HepG2 (cell line): ENCODE results near the gene FNDC8. TPM values are rescaled to one million over a fixed set of nuclear protein-coding genes. Genes with fewer than 3 reads are reported as not detected.

Experiments
- IKZF1 ChIP-seq: fragments of 450-650 bp; IDR thresholded peaks from 2 replicates; pipeline ENCODE4 v1.7.1; 2016
- MIER3 ChIP-seq: IDR thresholded peaks from 2 replicates; pipeline ENCODE4 v1.6.1; 2016; ENCODE audit warnings: missing compliant biosample characterization, borderline replicate concordance
- NCOA1 ChIP-seq: sonication (generic); formaldehyde crosslinking; IDR thresholded peaks from 2 replicates; pipeline ENCODE4 v1.9.0; 2021; ENCODE audit warnings: missing genetic modification reagents
- NCOA2 ChIP-seq: sonication (generic); formaldehyde crosslinking; IDR thresholded peaks from 2 replicates; pipeline ENCODE4 v1.8.0; 2022; ENCODE audit warnings: inconsistent platforms
- PLRG1 ChIP-seq: fragments of 450-650 bp; conservative IDR thresholded peaks from 2 replicates; pipeline ENCODE4 v1.6.1; 2016
- SKI ChIP-seq: fragments of 450-650 bp; IDR thresholded peaks from one replicate; pipeline ENCODE4 v1.6.1; 2018; ENCODE audit warnings: mild to moderate bottlenecking; ENCODE audit not compliant: partially characterized antibody
- THAP11 ChIP-seq: IDR thresholded peaks from 2 replicates; pipeline ENCODE4 v1.6.1; 2016; ENCODE audit warnings: missing biosample characterization, missing genetic modification reagents
- ZBTB38 ChIP-seq: sonication (generic); formaldehyde crosslinking; IDR thresholded peaks from 2 replicates; pipeline ENCODE4 v1.5.1; 2020; ENCODE audit warnings: mild to moderate bottlenecking, missing genetic modification reagents
- ZFP41 ChIP-seq: sonication (generic); formaldehyde crosslinking; IDR thresholded peaks from 2 replicates; pipeline ENCODE4 v1.4.0; 2020; ENCODE audit warnings: mild to moderate bottlenecking, missing genetic modification reagents, borderline replicate concordance
- ZNF143 ChIP-seq: sonication (generic); formaldehyde crosslinking; IDR thresholded peaks from 2 replicates; pipeline ENCODE4 v1.4.0; 2020; ENCODE audit warnings: missing genetic modification reagents
- ZNF207 ChIP-seq: fragments of 450-650 bp; IDR thresholded peaks from 2 replicates; pipeline ENCODE4 v1.6.1; 2016; ENCODE audit warnings: antibody characterized with exemption, borderline replicate concordance
- polyA plus RNA-seq, 8 experiments: library from polyadenylated mRNA; depleted of rRNA in 3 of 8; stranded (reverse) in 7 of 8; unstranded in 1 of 8; fragments of >200 nt; fragmentation: Illumina TruSeq in 4 of 8; extraction: Trizol in 4 of 8; gene quantifications; 2 replicates each; pipeline versions ENCODE4 v1.2.1 to v1.2.3, GENCODE V29; 2011 to 2016; ENCODE audit warnings: low read depth in 4 of 8, missing spikeins in 1 of 8, mixed read lengths in 1 of 8; ENCODE audit not compliant: insufficient read depth in 1 of 8
- total RNA-seq, 5 experiments: library from RNA; depleted of rRNA; stranded (reverse); fragments of >200 nt; fragmentation: Illumina TruSeq; extraction: Trizol; gene quantifications; 2 replicates each; pipeline ENCODE4 v1.2.3, GENCODE V29; 2016; ENCODE audit warnings: low read depth in 1 of 5
- TF ChIP-seq, protein P1 (sequence below): sonication (generic); formaldehyde crosslinking; IDR thresholded peaks from 2 replicates; pipeline ENCODE4 v1.5.0; 2020; ENCODE audit warnings: mild to moderate bottlenecking, missing genetic modification reagents, borderline replicate concordance
- TF ChIP-seq, protein P2 (sequence below): IDR thresholded peaks from 2 replicates; pipeline ENCODE4 v1.6.1; 2018; ENCODE audit warnings: missing genetic modification reagents, mild to moderate bottlenecking, missing compliant biosample characterization
- TF ChIP-seq, protein P3 (sequence below): sonication (generic); formaldehyde crosslinking; IDR thresholded peaks from 2 replicates; pipeline ENCODE4 v1.5.1; 2020; ENCODE audit warnings: mild to moderate bottlenecking, moderate library complexity, missing genetic modification reagents
- TF ChIP-seq, protein P4 (sequence below): sonication (generic); formaldehyde crosslinking; IDR thresholded peaks from 2 replicates; pipeline ENCODE4 v1.5.0; 2020; ENCODE audit warnings: mild to moderate bottlenecking, low read depth, missing genetic modification reagents, borderline replicate concordance
- TF ChIP-seq, protein P5 (sequence below): sonication (generic); formaldehyde crosslinking; IDR thresholded peaks from 2 replicates; pipeline ENCODE4 v1.4.0; 2020; ENCODE audit warnings: missing genetic modification reagents
- TF ChIP-seq, protein P6 (sequence below), 2 experiments: sonication (generic) in 1 of 2; formaldehyde crosslinking in 1 of 2; IDR thresholded peaks; 2 replicates each; pipeline versions ENCODE4 v1.4.0 to v1.6.1; 2016 to 2020; ENCODE audit warnings: borderline replicate concordance in 1 of 2, low read depth in 1 of 2, mild to moderate bottlenecking in 1 of 2, missing genetic modification reagents in 1 of 2

FNDC8 gene
- total and polyA plus RNA-seq, 2 of the 13 experiments (the other 11 are each of a cell fraction or from before 2014, with no cell fraction given) = not detected

DNA sequence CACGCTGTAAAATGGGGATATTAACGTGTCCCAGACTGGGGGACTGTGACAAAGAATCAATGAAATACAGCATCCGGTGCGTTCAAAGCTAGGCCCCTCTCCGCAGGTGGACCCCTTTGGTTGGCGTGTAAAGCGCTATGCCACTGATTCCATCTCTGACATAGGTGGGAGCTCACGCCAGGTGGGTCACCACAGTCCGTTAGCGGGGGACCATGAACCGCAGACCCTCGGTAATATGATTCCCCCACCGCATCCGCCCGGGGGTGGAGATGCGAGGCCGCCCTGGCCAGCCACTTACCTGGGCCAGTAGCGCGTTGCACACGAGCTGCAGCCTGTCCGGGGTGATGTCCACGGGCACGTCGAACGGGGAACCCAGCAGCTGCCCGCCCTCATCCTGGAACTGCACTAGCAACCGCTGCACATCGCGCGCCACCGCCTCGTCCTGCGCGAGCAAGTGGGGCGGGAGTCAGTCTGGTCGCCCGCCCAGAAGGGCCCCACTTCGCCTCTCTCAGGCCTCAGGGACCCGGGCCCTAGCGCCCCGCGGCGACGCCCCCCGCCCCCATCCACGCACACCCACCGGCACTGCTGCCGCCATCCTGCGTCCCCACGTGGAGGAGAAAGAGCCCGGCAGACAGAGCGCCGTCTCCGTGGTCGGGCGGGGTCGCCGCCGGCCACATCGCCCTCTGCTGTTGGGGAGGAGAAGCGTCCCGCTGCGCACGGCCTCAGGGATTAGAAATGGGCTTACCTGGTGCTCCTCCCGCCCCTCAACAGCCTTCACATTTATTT lies 20.5 kb downstream of the FNDC8 start, which contains the start of gene NLE1 (continued):
- TF ChIP-seq, protein P1, sequence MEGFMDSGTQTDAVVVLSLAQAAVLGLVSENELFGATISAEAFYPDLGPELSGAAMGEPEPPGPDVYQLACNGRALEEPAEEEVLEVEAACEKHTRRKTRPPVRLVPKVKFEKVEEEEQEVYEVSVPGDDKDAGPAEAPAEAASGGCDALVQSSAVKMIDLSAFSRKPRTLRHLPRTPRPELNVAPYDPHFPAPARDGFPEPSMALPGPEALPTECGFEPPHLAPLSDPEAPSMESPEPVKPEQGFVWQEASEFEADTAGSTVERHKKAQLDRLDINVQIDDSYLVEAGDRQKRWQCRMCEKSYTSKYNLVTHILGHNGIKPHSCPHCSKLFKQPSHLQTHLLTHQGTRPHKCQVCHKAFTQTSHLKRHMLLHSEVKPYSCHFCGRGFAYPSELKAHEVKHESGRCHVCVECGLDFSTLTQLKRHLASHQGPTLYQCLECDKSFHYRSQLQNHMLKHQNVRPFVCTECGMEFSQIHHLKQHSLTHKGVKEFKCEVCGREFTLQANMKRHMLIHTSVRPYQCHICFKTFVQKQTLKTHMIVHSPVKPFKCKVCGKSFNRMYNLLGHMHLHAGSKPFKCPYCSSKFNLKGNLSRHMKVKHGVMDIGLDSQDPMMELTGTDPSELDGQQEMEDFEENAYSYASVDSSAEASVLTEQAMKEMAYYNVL (CRISPR knock-in tag) = peak; percentile 54; the same call in 1 of the 2 replicates
- TF ChIP-seq, protein P2, sequence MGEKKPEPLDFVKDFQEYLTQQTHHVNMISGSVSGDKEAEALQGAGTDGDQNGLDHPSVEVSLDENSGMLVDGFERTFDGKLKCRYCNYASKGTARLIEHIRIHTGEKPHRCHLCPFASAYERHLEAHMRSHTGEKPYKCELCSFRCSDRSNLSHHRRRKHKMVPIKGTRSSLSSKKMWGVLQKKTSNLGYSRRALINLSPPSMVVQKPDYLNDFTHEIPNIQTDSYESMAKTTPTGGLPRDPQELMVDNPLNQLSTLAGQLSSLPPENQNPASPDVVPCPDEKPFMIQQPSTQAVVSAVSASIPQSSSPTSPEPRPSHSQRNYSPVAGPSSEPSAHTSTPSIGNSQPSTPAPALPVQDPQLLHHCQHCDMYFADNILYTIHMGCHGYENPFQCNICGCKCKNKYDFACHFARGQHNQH (CRISPR knock-in tag) = peak; percentile 41
- TF ChIP-seq, protein P3, sequence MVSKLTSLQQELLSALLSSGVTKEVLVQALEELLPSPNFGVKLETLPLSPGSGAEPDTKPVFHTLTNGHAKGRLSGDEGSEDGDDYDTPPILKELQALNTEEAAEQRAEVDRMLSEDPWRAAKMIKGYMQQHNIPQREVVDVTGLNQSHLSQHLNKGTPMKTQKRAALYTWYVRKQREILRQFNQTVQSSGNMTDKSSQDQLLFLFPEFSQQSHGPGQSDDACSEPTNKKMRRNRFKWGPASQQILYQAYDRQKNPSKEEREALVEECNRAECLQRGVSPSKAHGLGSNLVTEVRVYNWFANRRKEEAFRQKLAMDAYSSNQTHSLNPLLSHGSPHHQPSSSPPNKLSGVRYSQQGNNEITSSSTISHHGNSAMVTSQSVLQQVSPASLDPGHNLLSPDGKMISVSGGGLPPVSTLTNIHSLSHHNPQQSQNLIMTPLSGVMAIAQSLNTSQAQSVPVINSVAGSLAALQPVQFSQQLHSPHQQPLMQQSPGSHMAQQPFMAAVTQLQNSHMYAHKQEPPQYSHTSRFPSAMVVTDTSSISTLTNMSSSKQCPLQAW (CRISPR knock-in tag) = peak; percentile 83; the same call in 1 of the 2 replicates
- TF ChIP-seq, protein P4, sequence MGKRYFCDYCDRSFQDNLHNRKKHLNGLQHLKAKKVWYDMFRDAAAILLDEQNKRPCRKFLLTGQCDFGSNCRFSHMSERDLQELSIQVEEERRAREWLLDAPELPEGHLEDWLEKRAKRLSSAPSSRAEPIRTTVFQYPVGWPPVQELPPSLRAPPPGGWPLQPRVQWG (CRISPR knock-in tag) = no peak
- TF ChIP-seq, protein P5, sequence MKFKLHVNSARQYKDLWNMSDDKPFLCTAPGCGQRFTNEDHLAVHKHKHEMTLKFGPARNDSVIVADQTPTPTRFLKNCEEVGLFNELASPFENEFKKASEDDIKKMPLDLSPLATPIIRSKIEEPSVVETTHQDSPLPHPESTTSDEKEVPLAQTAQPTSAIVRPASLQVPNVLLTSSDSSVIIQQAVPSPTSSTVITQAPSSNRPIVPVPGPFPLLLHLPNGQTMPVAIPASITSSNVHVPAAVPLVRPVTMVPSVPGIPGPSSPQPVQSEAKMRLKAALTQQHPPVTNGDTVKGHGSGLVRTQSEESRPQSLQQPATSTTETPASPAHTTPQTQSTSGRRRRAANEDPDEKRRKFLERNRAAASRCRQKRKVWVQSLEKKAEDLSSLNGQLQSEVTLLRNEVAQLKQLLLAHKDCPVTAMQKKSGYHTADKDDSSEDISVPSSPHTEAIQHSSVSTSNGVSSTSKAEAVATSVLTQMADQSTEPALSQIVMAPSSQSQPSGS (CRISPR knock-in tag) = peak; percentile 85; the same call in 1 of the 2 replicates
- TF ChIP-seq PLRG1 = no peak
- no peak for TF ChIP-seq IKZF1
- TF ChIP-seq ZBTB38 (CRISPR knock-in tag) = peak; percentile 59; the same call in 1 of the 2 replicates
- no peak for TF ChIP-seq ZNF143 (CRISPR knock-in tag)
- TF ChIP-seq ZFP41 = 0 out of 2 replicates have a peak, but pooled peaks have one; percentile 80
- no peak for TF ChIP-seq NCOA1 (CRISPR knock-in tag)
- TF ChIP-seq THAP11 (CRISPR knock-in tag) = peak; percentile 88
- TF ChIP-seq MIER3 = 0 out of 2 replicates have a peak, but pooled peaks have one; percentile 58
- TF ChIP-seq ZNF207 = no peak
- TF ChIP-seq, protein P6, sequence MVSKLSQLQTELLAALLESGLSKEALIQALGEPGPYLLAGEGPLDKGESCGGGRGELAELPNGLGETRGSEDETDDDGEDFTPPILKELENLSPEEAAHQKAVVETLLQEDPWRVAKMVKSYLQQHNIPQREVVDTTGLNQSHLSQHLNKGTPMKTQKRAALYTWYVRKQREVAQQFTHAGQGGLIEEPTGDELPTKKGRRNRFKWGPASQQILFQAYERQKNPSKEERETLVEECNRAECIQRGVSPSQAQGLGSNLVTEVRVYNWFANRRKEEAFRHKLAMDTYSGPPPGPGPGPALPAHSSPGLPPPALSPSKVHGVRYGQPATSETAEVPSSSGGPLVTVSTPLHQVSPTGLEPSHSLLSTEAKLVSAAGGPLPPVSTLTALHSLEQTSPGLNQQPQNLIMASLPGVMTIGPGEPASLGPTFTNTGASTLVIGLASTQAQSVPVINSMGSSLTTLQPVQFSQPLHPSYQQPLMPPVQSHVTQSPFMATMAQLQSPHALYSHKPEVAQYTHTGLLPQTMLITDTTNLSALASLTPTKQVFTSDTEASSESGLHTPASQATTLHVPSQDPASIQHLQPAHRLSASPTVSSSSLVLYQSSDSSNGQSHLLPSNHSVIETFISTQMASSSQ (IDR thresholded peaks at IDR 0.05; ENCODE audit: low read depth) = no peak
- TF ChIP-seq, protein P6 (CRISPR knock-in tag; IDR thresholded peaks at IDR 0.05; ENCODE audit: borderline replicate concordance) = peak; percentile 82; the same call in 1 of the 2 replicates
- TF ChIP-seq SKI = peak; percentile 80
- 0 out of 2 replicates have a peak, but pooled peaks have one; percentile 30 for TF ChIP-seq NCOA2
